ENCODE results near the gene TP53RK.

- TF ChIP-seq CTCF (conservative IDR thresholded peaks at IDR 0.05) (no peak), ZFX (IDR thresholded peaks at IDR 0.05) (no peak)
These were observed 9.5 kb upstream of the TP53RK start for GRCh38 chr20:46698788-46699187.
